Hematopoietic multipotent progenitor cell treated with erythropoietin and hydrocortisone succinate and interleukin-3 and kit ligand, for 15 days (in vitro differentiated cells): ENCODE measurements around the gene KMT5C.
A peak's percentile ranks its signal among the peaks of the same experiment; 100 is the strongest.

Source experiments
- DNase-seq: peaks from one replicate; pipeline ENCODE4 v3.0.0-alpha.2; 2015; ENCODE audit warnings: low spot score

KMT5C gene

DNA sequence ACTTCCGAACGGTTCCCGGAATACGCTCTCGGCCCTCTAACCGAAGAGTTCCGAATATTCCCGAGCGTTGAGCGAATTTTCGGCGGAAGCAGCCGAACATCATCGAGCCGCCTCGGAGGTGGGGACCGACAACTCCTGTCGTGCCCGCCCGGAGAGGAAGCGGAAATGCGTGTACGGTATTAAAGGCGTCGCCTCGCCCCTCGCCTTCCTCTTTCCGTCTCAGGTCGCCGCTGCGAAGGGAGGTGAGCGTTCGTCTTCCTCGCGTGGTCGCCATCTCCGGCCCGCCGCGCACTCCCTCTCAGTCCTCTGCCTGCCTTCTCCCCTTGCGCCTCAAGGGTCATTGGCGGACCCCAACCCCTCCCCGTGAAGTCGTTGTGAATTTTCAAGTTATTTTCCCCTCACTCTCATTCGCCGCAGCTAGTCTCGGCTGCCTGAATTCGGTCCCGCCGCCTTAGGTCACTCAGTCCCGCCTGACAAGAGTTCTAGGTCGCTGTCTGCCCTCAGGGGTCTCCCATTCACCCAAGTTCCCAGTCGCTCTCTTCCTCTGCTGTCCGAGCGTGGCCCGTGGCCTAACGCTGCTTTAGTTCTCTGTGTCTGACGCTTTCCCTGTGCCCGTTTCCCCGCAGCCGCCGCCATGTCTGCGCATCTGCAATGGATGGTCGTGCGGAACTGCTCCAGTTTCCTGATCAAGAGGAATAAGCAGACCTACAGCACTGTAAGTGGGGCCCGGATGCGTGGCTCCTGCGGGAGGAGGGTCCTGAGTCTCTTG lies 46.2 kb downstream of the KMT5C start, which contains the start of gene RPL28:
Gene RPL28, plus strand, starts transcription at position 209 of the 769 bp plus-strand sequence. Its CDS starts 426 bp downstream, at position 635.
- peak; percentile 99 for DNase-seq

GRCh38 chr19:55386493-55386971 lies 46.9 kb downstream of the KMT5C start:
- DNase-seq: no peak

- DNase-seq: no peak
Measured at GRCh38 chr19:55387736-55388497, 48.2 kb downstream of the KMT5C start.

DNA sequence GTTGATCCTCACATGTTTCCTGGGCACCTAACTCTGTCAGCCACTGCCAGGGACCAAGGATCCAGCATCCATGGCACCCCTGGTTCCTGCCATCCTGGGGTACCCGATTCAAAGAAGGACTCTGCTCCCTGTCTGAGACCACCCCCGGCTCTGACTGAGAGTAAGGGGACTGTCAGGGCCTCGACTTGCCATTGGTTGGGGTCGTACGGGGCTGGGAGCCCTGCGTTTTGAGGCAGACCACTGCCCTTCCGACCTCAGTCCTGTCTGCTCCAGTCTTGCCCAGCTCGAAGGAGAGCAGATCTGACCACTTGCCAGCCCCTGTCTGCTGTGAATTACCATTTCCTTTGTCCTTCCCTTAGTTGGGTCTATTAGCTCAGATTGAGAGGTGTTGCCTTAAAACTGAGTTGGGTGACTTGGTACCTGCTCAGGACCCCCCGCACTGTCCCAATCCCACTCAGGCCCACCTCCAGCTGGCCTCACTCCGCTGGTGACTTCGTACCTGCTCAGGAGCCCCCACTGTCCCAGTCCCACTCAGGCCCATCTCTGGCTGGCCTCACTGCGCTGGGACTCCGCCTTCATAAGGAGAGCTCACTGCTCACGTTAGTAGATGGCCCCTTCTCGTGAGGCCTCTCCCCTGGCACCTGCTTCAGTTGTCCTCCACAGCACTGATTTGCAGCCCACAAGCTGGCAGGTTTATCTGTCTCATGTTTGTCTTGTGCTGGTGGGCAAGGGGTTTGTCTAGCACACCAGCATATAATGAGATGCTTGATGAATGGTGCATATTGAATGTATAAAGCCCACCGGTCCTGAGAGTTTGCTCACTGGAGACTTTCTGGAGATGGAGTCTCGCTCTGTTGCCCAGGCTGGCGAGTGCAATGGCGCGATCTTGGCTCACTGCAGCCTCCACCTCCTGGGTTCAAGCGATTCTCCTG lies 50.0 kb downstream of the KMT5C start:
- no peak for DNase-seq

- no peak for DNase-seq
Measured at GRCh38 chr19:55390461-55390880, 50.8 kb downstream of the KMT5C start.

- DNase-seq: peak; percentile 43
Measured at GRCh38 chr19:55391191-55391670, 51.6 kb downstream of the KMT5C start.

- DNase-seq: no peak
Measured at GRCh38 chr19:55391702-55392615, 52.3 kb downstream of the KMT5C start.

DNA sequence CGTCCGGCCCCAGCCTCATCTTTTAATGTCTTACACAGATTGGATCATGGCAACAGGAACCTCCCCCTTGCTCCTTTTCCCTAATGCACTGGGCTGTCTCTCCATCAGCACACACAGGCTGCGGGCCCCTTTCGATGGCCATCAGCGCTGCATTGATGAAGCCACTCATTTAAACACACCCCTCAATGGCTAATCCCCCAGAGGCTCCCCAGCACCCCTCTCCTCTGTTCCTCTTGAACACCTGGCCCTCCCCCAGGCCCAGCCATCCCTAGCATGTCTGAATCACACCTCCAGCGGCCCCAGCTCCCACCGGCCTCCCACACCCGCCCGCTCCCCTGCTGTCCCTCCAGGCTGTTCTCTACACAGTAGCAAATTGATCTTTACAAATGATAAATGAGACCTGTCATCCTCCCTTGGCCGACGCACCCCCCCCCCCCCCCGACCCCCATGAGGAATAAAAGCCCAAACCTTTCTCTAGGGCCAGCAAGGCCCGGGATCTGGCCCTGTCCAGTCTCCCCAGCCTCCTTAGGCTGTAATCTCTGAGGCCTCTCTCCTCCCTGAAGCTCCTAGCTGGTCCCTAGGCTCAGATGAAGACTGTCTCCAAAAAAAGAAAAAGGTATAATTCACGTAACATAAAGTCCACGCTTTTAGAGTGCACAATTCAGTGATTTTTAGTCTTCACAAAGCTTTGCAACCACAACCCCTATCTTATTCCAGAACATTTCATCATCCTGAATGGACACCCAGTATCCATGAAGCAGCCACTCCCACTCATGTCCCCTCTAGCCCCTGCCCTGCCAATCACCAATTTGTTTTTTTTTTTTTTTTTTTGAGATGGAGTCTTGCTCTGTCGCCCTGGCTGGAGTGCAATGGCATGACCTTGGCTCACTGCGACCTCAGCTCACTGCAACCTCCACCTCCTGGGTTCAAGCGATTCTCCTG lies 53.4 kb downstream of the KMT5C start:
- DNase-seq: no peak
